HG02885 (cell line): Measurements from ENCODE around the gene KLK10.

ENCODE experiments used
- ATAC-seq: cut with Tn5 transposase; IDR thresholded peaks from one replicate; pipeline ENCODE4 v1.9.1; 2021; ENCODE audit warnings: mild to moderate bottlenecking; ENCODE audit not compliant: unreplicated experiment, poor library complexity

KLK10 gene

DNA sequence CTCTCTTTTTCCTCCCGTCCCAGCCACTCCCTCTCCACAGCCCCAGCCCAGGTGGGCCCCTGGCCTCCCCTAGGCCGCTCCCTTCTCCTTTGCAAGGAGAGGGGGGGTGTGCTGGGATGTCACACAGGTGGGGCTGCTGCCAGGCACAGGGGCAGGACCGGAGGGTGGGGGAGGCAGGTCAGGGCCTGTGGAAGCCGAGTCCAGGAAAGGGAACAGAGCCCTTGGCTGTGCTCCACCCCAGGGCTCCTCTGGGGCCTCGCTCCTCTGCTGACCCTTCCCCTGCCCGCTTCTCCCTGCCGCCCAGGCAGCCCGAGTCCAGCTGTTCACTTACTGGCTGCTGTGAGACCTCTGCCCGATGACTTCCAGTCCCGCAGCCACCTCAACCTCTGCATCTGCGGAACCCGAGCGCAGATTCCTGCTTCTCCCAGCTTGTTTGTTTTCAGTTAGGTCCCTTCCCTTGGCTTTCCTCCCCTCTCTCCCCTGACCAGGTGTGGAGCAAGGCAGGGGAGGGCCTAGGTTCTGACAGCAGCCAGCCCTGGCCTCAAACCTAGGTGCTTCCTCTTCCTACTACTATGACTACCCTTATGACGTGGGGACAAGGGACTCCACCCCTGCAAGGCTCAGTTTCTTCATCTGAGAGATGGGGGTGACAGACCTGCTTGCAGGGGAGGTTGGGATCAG is 7.8 kb upstream of the KLK10 start:
- ATAC-seq, result no peak

DNA sequence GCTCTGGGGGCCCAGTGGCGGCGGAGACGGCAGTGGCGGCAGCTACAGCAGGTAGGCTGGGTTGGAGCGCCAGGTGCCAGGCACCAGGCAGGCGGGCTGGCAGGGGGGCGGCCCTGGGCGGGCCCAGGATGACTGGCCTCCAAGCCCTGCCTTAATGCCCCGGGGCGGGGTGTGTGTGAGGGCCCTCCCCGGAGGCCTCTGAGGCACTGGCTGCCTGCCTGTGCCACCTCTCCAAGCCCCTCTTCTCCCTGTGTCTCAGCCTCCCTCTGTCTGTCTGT is 7.0 kb upstream of the KLK10 start, which contains the start of gene KLK11:
Gene KLK11, minus strand, starts transcription at position 63 of the 278 bp plus-strand sequence. CDS start 985 bp downstream, outside the sequence.
- no peak for ATAC-seq

DNA sequence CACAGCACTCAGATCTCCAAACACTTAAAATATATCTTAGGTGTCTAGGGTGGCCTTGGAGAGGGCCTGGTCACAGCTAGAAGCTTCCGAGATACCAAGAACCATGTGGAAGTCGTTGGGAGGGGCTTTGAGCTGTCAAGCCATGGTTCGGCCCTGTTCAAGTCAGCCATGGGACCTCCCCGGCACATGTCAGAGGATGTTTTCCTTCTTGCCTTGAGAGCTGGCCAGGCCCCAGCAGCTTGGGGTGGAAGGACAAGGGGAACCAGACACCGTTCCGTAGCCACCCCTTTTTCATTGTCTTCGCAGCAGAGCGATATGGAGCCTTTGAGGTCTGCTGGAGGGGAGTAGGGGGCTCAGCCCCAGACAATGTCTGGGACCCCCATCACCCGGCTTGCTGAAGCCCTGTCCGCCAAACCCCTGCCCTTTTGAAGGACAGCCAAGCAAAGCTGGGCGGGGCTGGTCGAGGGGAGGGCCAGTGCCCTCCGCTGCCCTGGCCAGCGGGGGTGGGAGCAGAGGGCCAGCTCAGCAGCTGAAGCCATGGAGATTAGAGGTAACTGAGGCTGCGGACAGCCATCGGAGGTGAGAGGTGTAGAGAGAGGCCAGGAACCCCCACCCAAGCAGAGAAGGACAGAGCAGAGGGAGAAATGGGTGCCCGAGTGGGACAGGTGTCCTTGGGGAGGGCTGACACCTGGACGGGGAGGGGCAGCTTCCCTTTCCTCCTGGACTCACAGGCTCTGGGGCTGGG is 6.5 kb upstream of the KLK10 start:
- no peak for ATAC-seq

DNA sequence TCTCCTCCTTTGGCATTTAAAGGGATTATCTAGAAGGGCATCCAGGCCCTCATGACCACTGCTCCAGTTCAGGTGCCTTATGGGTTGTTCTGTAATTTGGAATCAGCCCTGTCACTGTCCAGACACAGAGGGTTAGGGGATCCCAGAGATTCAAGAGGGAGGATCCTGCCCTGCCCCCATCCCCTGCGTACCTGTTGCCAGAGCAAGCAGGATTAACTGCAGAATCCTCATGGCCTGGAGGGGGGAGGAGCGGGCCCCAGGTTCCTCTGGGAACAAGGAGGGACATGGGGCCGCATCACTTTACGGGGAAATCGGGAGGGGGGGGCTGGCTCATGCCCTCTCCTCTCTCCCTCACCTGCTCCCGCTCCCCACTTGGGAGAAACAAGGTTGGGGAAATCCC is 5.9 kb upstream of the KLK10 start:
- no peak for ATAC-seq

DNA sequence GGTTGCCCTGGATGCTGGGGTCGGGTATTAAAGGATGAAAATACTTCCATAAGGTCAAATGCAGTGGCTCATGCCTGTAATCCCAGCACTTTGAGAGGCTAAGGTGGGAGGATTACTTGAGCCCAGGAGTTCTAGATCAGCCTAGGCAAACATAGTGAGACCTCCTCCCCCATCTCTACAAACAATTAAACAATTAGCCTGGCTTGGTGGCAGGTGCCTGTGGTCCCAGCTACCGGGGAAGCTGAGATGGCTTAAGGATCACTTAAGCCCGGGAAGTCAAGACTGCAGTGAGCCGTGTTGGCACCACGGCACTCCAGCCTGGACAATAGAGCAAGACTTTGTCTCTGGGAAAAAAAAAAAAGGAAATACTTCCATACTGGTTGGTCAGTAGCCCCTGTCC is 5.4 kb upstream of the KLK10 start:
- ATAC-seq, result no peak

DNA sequence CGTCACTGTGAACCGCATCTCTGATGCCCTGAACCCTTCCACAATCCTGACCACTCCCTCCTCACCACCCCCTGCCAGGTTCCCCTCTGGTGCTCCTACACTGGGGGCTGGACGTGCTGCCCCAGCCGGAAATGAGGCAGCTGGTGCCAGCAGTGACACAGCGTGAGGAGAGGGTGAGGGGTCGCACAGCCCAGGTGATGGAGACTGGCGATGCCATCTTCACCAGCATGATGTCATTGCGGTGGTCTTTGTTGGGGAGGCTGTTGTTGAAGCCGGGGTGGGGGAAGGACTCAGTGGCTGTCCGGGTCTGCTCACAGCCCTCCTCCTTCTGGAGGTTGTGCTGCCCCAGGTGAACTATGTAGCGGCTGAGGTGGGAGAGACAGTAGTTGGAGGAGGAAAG is 4.4 kb upstream of the KLK10 start:
- no peak for ATAC-seq

DNA sequence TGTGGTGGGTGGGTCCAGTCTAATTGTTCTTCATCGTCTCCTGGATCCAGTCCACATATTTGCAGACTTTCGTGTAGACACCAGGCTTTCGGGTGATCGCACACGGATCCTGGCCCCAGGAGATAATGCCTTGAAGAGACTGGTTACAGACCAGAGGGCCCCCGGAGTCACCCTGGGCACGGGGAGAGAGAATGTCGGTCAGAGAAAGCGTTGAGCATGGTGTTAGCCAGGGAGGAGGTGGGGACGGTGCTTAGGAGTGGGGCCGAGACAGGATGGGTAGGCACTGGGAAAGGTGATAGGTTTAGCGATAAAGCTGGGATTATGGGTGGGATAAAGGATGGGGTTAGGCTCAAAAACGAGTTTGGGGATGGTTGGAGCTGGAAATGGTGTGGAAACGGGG is 3.0 kb upstream of the KLK10 start:
- ATAC-seq, result no peak

DNA sequence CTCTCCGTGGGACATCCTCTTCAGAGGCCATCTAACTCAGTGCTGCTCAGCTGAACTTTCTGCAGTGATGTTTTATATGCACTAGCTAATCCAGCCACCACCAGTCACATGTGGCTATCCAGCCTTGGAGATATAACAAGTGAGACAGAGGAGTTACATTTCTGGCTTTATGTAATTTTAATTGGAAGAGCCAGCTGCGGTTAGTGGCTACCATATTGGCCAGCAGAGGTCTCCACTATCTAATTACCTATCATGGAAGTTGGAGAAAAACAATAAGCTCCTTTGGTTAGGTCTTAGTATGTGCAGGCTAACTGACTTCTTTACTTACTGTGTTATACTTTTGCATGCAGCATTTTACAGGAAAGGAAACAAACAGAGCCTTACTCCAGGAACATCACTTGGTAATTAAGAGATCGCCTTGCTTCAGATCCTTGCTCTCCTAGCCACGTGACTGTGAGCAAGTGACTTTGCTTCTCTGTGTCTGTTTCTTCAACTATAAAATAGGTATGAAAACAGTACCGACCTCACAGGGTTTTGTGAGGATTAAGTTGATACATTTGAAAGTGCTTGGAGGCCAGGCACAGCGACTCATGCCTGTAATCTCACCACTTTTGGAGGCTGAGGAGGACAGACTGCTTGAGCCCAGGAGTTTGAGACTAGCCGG is 1.6 kb upstream of the KLK10 start:
- ATAC-seq, result no peak

DNA sequence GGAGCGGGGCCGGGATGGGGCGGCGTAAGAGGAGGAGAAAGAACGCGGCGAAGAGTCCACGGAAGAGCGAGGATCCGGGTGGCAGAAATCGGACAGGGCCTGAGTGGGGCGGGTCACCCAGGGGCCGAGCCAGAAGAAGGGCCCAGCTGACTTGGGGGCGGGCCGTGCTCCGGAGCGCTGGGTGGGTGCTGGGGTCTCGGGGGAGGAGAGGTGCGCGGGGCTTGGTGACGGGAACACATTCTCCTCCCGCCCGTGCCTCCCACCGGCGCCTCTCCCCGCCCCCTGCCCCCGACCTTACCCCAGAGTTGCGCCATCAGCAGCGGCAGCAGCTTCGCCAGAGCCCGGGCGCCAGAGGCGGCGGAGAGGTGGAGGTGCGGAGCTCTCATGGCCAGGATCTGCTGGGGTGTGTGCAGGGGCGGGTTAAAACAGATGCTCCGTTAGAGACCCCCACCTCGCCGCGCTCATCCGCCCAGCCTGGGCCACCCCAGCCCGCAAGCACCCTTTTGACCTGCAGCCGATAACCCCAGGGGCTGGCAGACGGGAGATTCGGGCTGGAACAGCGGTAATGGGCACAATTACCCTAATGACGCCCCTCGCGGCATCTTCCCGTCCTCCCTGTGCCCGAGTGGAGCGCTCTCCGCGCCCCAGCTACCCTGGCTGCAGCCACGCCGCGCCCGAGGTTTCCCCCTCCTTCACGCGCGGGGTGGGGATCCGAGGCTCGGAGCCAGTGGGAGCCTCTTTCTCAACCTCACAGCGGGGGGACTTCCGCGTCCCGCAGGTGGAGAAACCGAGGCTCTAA is 565 bp downstream of the KLK10 start:
- ATAC-seq, result no peak

DNA sequence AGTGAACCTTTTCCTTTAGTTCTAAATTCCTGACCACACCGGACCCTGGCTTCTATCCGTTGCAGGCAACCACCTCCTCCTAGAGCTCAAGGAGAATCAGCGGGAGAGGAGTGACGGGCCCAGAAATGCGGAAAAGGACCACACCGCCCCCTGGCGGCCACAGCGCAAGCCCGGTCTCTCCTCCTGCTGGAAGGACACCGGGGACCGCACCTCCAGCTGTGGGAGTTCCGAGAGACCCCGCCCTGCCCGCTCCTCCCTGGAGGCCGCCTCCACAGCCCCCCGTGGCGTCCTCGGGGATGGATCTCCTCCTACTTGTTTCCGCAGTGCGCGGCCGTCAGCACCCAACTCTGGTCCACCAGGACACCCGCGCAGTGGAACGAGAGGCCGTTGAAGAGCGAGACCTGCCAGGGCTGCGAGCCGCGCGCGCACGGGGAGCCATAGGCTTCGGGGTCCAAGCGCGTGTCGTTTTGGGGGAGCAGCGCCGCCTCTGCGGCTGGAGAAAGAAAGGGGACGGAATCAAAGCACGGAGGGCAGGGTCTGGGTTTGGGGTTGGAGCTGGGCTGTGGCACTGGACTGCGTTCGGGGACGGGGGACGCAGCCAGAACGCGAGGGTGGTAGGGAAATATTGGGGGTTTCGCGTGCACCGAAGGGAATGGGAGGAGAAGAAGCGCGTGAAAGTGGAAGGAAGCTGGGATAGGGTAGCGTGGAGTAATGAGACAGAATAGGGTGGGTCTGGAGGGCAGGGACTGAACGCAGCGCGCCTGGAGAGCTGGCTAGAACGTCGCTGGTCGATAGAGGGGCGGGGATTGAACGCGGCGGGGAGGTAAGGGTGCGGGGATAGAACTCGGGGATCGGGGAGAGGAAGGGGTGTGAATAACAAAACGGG is 2.5 kb downstream of the KLK10 start:
- no peak for ATAC-seq

DNA sequence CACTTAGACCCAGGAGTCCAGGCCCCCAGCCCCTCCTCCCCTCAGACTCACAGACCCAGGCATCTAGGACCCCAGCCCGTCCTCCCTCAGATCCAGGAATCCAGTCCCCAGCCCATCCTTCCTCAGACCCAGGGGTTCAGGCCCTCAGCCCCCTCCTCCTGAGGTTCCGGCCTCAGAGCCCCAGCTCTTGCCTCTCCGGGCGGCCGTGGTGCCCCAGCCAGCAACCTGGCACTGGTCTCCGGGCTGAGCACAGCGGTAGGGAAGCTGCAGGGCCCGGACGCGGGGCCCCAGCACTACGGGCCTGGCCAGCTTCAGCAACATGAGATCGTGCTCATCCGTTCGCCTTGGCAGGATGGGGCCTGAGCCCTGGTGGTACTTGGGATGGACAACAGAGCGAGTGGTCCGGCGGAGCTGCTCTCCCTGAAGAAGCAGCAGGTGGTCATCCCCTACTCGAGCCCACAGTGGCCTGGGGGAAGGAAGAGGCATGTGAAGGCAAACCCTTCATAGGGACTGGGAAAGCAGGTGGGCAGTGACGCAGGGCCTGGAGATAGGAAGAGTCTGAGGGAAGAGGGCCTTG is 3.7 kb downstream of the KLK10 start:
- no peak for ATAC-seq

DNA sequence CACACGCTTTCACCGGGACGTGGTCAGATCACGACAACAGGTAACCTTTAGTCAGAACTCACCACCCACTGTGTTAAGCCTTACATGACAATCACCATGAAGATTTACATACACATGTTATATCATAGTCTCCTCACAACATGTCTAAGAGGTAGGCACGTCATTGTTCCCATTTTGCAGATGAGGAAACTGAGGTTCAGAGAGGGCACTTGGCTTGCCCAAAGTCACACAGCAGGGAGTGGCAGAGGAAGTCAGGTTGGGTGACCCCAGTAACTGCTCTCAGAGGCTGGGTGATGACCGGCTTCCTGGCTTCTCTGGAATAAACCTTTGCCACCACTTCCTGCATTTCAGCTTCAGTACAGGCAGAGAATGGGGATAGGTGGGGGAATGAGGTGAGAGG is 5.3 kb downstream of the KLK10 start:
- ATAC-seq, result no peak

DNA sequence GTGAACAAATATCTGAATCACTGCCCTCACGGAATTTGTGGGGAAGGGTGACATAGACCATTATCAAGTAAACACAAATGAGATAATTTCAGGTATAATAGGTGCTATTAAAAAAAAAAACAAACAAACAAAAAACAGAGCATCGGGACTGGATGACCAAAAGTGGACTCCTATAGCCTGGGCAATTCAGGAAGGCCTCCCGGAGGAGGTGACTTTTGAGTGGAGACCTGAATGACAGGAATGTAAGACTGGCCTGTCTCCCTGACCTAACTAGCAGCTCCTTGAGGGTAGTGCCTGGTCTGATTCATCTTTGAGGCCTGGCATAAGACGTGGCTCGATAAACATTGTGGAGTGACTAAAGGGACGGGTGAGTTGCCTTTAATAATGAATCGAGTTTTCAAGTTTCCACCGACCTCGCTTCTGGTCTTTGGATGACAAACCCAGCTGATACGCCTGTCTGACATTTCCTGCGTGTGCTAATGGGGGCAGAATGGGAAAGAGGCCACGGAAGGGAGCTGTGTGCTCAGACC is 6.8 kb downstream of the KLK10 start:
- no peak for ATAC-seq

DNA sequence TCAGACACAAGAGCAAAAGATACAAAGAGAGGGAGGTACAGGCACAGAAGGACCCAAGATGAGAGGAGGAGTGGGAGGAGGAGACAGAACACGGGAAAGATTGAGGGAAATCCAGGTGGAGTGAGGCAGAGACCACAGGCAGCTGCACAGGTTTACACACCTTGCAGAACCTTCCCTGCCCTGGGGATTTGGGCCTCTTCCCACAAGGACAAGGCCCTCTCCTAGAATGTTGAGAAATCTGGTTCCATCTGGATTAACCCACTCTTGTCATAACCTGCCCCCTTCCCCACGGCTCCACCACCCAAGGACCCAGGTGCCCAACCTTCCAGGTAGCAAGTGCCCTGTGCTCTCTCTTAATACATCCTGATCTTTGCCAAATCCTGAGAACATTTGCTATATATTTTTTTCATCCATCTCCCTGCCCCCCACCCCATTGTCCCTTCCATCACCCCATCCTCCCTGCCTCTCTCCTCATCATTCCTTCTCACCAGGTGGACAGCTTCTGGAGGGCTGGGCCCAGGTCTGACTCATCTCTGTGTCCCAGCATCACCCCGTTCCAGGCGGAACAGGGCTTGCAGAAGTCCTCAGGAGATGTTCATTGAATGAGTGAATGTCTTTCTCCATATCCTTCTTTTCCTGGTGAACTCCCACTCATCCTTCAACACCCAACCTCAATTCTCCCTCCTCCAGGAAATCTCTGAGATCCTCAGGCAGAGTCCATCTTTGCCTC is 9.3 kb downstream of the KLK10 start:
- ATAC-seq, result no peak

DNA sequence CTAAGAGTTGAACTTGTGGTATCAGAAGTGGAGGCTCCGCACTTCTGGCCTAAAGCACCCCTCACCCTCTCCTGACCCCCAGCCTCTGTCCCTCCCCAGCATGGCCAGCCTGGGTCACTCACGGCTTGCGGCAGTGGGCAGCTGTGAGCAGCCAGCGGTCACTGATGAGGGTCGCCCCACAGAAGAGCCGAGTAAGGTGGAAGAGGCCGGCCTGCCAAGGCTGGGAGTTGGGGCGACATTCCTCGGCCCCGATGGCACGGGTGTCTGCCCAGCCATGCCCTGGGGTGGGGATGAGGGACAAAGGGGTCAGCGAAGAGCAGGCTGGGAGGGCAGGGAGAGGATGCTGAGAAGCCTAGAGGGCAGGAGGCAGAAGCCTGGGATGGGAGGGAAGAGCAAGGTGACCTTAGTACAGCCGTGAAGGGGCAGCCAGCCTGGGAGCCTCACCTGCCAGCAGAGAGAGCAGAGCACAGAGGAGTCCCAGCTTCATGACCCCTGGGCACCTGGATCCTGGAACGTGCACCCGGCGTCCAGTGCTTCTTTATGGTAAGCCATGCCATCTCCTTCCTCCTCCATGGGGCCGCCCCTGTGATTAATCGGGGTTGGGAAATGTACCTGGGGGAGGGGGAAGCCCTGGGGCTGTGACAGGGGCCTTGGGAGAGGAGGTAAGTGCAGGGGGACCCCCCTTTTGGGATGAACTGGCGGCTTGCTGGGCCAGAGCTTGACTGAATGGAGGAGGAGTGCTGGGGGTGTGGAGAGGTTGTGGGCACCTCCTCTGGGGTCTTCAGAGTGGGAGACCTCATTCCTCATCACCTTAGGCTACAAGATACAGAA is 10.2 kb downstream of the KLK10 start:
- no peak for ATAC-seq

DNA sequence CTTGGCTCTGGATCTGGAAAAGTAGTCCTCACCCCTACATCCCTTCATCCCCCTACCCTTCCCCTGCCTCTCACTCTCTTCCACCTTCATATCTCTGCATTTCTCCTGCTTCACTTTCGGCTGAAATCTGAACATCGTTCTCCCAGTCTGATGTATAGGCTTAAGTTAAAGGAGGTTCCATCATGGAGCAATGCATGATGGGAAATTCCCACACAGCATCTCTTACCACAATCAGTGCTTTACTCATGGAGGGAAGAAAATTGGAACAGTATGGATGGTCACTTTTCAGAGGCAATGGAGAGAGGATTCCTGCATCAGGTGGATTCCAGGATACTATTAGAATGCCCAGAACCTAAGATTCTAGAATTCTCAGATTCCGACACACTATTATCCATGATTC is 12.0 kb downstream of the KLK10 start:
- ATAC-seq, result no peak

DNA sequence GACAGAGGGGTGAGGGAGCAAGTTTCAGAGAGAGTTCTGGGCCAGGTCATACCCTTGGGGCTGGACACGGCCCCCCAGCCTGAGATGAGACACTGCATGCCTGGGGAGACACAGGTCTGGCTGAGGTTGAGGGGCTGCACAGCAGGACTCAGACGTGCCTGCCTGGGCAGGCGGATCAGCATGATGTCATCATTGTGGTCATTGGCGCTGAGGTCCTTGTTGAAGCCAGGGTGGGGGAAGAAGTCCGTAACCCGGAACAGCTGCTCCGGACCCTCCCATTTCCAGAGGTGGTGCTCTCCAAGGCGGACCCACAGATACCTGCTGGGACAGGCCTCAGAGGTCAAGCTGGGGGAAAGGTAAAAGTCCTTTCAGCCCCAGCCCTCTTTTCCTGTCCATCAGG is 13.1 kb downstream of the KLK10 start:
- ATAC-seq, result no peak

DNA sequence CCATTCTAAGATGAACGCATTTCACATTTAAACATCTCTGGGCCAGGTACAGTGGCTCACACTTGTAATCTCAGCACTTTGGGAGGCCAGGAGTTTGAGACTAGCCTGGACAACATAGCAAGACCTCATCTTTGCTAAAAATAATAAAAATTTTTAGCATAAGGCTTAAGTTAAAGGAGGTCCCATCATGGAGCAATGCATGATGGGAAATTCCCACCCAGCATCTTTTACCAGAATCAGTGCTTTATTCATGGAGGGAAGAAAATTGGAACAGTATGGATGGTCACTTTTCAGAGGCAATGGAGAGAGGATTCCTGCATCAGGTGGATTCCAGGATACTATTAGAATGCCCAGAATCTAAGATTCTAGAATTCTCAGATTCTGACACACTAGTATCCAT is 14.3 kb downstream of the KLK10 start:
- no peak for ATAC-seq
